H1 (cell line): ENCODE measurements around the gene GABRR3. TPM values are rescaled to one million over a fixed set of nuclear protein-coding genes. Genes with fewer than 3 reads are reported as not detected.

Experiments used
- CTCF ChIA-PET: fragments of 300-600 bp; sonication (Branson Sonifier 250); formaldehyde crosslinking; loops from one replicate; lab custom pipeline; 2021; ENCODE audit not compliant: partially characterized antibody; lab: Charles Lee
- POLR2A ChIA-PET: fragments of 300-600 bp; sonication (Branson Sonifier 250); formaldehyde crosslinking; loops from one replicate; lab custom pipeline; 2021; ENCODE audit warnings: inconsistent platforms; ENCODE audit not compliant: partially characterized antibody; lab: Charles Lee
- DNase-seq, 2 experiments: peaks; one replicate each; pipeline versions ENCODE4 v3.0.0 to v3.0.0-alpha.2; 2010 to 2022; ENCODE audit warnings: low spot score in 2 of 2, low read depth in 1 of 2, mixed read lengths in 1 of 2
- FAIRE-seq: peaks from 2 replicates; lab custom pipeline; 2011; peaks lifted over from hg19 to GRCh38; lab: Jason Lieb, UNC
- H2AFZ ChIP-seq: 2 replicates; pipeline ENCODE4 v1.8.1; 2012; ENCODE audit warnings: low read length, inconsistent platforms
- H2AK5ac ChIP-seq: 2 replicates; pipeline ENCODE4 v1.6.1; 2013; ENCODE audit warnings: low read depth, low read length
- H2BK120ac ChIP-seq: replicated peaks from 2 replicates; pipeline ENCODE3; 2013; ENCODE audit warnings: low read depth, low read length, inconsistent platforms
- H2BK12ac ChIP-seq: 2 replicates; pipeline ENCODE4 v1.6.1; 2013; ENCODE audit warnings: low read depth, low read length
- H2BK15ac ChIP-seq: 2 replicates; pipeline ENCODE4 v1.6.1; 2013; ENCODE audit warnings: low read length
- H2BK20ac ChIP-seq: 2 replicates; pipeline ENCODE4 v1.6.1; 2013; ENCODE audit warnings: low read length
- H2BK5ac ChIP-seq: 2 replicates; pipeline ENCODE4 v1.6.1; 2013; ENCODE audit warnings: low read depth, low read length
- H3K14ac ChIP-seq: 2 replicates; pipeline ENCODE4 v1.6.1; 2013; ENCODE audit warnings: inconsistent platforms; ENCODE audit not compliant: insufficient read length
- H3K18ac ChIP-seq: 2 replicates; pipeline ENCODE4 v1.6.1; 2013; ENCODE audit warnings: low read length; ENCODE audit errors: extremely low read depth
- H3K23ac ChIP-seq: 2 replicates; pipeline ENCODE4 v1.6.1; 2013; ENCODE audit warnings: inconsistent platforms; ENCODE audit not compliant: insufficient read length
- H3K23me2 ChIP-seq: 2 replicates; pipeline ENCODE4 v1.6.1; 2013; ENCODE audit warnings: low read depth, low read length
- H3K27ac ChIP-seq: 2 replicates; pipeline ENCODE4 v1.6.1; 2011; ENCODE audit warnings: low read depth, low read length, inconsistent platforms
- H3K27me3 ChIP-seq, 4 experiments: replicated peaks in 1 of 4; 1 replicate in 1 of 4; 2 replicates in 3 of 4; pipeline versions ENCODE4 v1.6.1 to v1.8.1; 2011 to 2013; ENCODE audit warnings: low read length in 3 of 4, mild to moderate bottlenecking in 3 of 4, inconsistent platforms in 2 of 4, mixed read lengths in 2 of 4, moderate library complexity in 1 of 4; ENCODE audit not compliant: control insufficient read depth in 3 of 4, insufficient read depth in 3 of 4; ENCODE audit errors: extremely low read depth in 1 of 4
- H3K36me3 ChIP-seq, 4 experiments: 2 replicates each; pipeline versions ENCODE4 v1.6.1 to v1.8.1; 2011 to 2013; ENCODE audit warnings: mild to moderate bottlenecking in 4 of 4, low read length in 3 of 4, moderate library complexity in 2 of 4, control low read depth in 1 of 4, inconsistent platforms in 1 of 4; ENCODE audit not compliant: insufficient read depth in 4 of 4, control insufficient read depth in 2 of 4
- H3K4ac ChIP-seq: replicated peaks from 2 replicates; pipeline ENCODE3; 2013; ENCODE audit warnings: low read length, low read depth, mixed read lengths, inconsistent platforms; ENCODE audit not compliant: insufficient read length
- H3K4me1 ChIP-seq, 4 experiments: replicated peaks in 1 of 4; 1 replicate in 1 of 4; 2 replicates in 3 of 4; pipeline versions ENCODE4 v1.6.1 to v1.8.1; 2011 to 2013; ENCODE audit warnings: low read length in 3 of 4, inconsistent platforms in 2 of 4, mixed read lengths in 1 of 4; ENCODE audit not compliant: insufficient read depth in 4 of 4, control insufficient read depth in 3 of 4
- H3K4me2 ChIP-seq, 2 experiments: 2 replicates each; pipeline versions ENCODE4 v1.6.1 to v1.8.1; 2011 to 2013; ENCODE audit warnings: low read depth in 2 of 2, low read length in 2 of 2, control low read depth in 1 of 2, inconsistent platforms in 1 of 2, mild to moderate bottlenecking in 1 of 2; ENCODE audit not compliant: insufficient read depth in 1 of 2
- H3K4me3 ChIP-seq, 4 experiments: fragments of 200-600, 300-600 bp in 1 of 4; sonication (generic), shearing (Covaris generic), sonication (Bioruptor Twin) in 1 of 4; 2 replicates each; pipeline versions ENCODE4 v1.5.1 to v1.8.1; 2011 to 2016; ENCODE audit warnings: low read length in 4 of 4, low read depth in 3 of 4, control low read depth in 2 of 4, inconsistent platforms in 2 of 4, mild to moderate bottlenecking in 2 of 4, mixed read lengths in 1 of 4, moderate library complexity in 1 of 4; ENCODE audit not compliant: insufficient read depth in 2 of 4; ENCODE audit errors: extremely low read depth in 1 of 4
- H3K56ac ChIP-seq: replicated peaks from 2 replicates; pipeline ENCODE3; 2013; ENCODE audit warnings: low read depth, mild to moderate bottlenecking, mixed read lengths, low read length, inconsistent platforms; ENCODE audit not compliant: insufficient read length
- H3K79me1 ChIP-seq: 2 replicates; pipeline ENCODE4 v1.6.1; 2013; ENCODE audit warnings: low read depth, low read length, control low read depth
- H3K79me2 ChIP-seq, 2 experiments: 2 replicates each; pipeline versions ENCODE4 v1.6.1 to v1.8.1; 2012 to 2013; ENCODE audit warnings: low read length in 2 of 2, mild to moderate bottlenecking in 2 of 2, inconsistent platforms in 1 of 2; ENCODE audit not compliant: insufficient read depth in 2 of 2, control insufficient read depth in 1 of 2
- H3K9ac ChIP-seq, 4 experiments: replicated peaks in 1 of 4; 1 replicate in 1 of 4; 2 replicates in 3 of 4; pipeline versions ENCODE4 v1.6.1 to v1.8.1; 2011 to 2013; ENCODE audit warnings: low read depth in 3 of 4, low read length in 3 of 4, control low read depth in 2 of 4, mild to moderate bottlenecking in 2 of 4, moderate library complexity in 2 of 4, inconsistent platforms in 1 of 4; ENCODE audit errors: extremely low read depth in 1 of 4
- H3K9me3 ChIP-seq, 2 experiments: 2 replicates each; pipeline versions ENCODE4 v1.6.1 to v1.8.1; 2012 to 2013; ENCODE audit warnings: mild to moderate bottlenecking in 2 of 2, moderate library complexity in 2 of 2, control low read depth in 1 of 2, inconsistent platforms in 1 of 2, low read depth in 1 of 2, low read length in 1 of 2, mixed read lengths in 1 of 2; ENCODE audit not compliant: insufficient read depth in 2 of 2
- H4K20me1 ChIP-seq, 2 experiments: replicated peaks in 1 of 2; 2 replicates each; pipeline versions ENCODE3 to v1.8.1; 2011 to 2013; ENCODE audit warnings: inconsistent platforms in 2 of 2, low read length in 2 of 2, mild to moderate bottlenecking in 1 of 2; ENCODE audit not compliant: insufficient read depth in 2 of 2, control insufficient read depth in 1 of 2
- H4K5ac ChIP-seq: 2 replicates; pipeline ENCODE4 v1.6.1; 2013; ENCODE audit warnings: low read length, low read depth, mixed read lengths, inconsistent platforms; ENCODE audit not compliant: insufficient read length
- H4K8ac ChIP-seq: 2 replicates; pipeline ENCODE4 v1.8.0; 2013; ENCODE audit warnings: mild to moderate bottlenecking, moderate library complexity, low read length, inconsistent platforms; ENCODE audit not compliant: insufficient read depth; ENCODE audit errors: extremely low read depth
- H4K91ac ChIP-seq: replicated peaks from 2 replicates; pipeline ENCODE3; 2013; ENCODE audit warnings: low read length, mixed read lengths, inconsistent platforms; ENCODE audit not compliant: insufficient read length
- CHD2 ChIP-seq: IDR thresholded peaks from 2 replicates; pipeline ENCODE4 v1.6.1; 2012; ENCODE audit warnings: low read length, improper control_type of control experiment
- CTBP2 ChIP-seq: IDR thresholded peaks from 2 replicates; pipeline ENCODE4 v1.7.0; 2011; ENCODE audit warnings: borderline replicate concordance, mild to moderate bottlenecking, moderate library complexity, mixed read lengths, low read length; ENCODE audit not compliant: insufficient read depth, insufficient read length
- EGR1 ChIP-seq: IDR thresholded peaks from 2 replicates; pipeline ENCODE4 v1.6.1; 2011; ENCODE audit warnings: low read depth, low read length, borderline replicate concordance
- EP300 ChIP-seq, 2 experiments: IDR thresholded peaks; 1 replicate in 1 of 2; 2 replicates in 1 of 2; pipeline ENCODE4 v1.6.1; 2011 to 2012; ENCODE audit warnings: low read depth in 2 of 2, low read length in 2 of 2, mild to moderate bottlenecking in 2 of 2, borderline replicate concordance in 1 of 2, inconsistent platforms in 1 of 2, moderate library complexity in 1 of 2
- GABPA ChIP-seq: IDR thresholded peaks from 2 replicates; pipeline ENCODE4 v1.6.1; 2011; ENCODE audit warnings: mild to moderate bottlenecking, low read length, moderate library complexity, borderline replicate concordance; ENCODE audit not compliant: insufficient read depth
- HDAC2 ChIP-seq, 2 experiments: fragments of 300-600 bp in 1 of 2; sonication (generic) in 1 of 2; IDR thresholded peaks; 2 replicates each; pipeline ENCODE4 v1.6.1; 2011 to 2012; ENCODE audit warnings: low read depth in 2 of 2, low read length in 2 of 2, mild to moderate bottlenecking in 2 of 2, moderate library complexity in 2 of 2, borderline replicate concordance in 1 of 2, inconsistent platforms in 1 of 2
- HDAC6 ChIP-seq: IDR thresholded peaks from one replicate; pipeline ENCODE4 v1.7.1; 2012; ENCODE audit warnings: low read depth, mild to moderate bottlenecking, inconsistent platforms, low read length, moderate library complexity
- JUN ChIP-seq: IDR thresholded peaks from 2 replicates; pipeline ENCODE4 v1.6.1; 2011; ENCODE audit warnings: low read depth, mild to moderate bottlenecking, improper control_type of control experiment, low read length
- KDM4A ChIP-seq: IDR thresholded peaks from one replicate; pipeline ENCODE4 v1.7.1; 2012; ENCODE audit warnings: low read depth, mild to moderate bottlenecking, moderate library complexity, low read length, inconsistent platforms; ENCODE audit not compliant: severe bottlenecking
- KDM5A ChIP-seq: fragments of 200-600 bp; IDR thresholded peaks from 2 replicates; pipeline ENCODE4 v1.7.1; 2012; ENCODE audit warnings: mild to moderate bottlenecking, low read length, inconsistent platforms, mixed read lengths
- NRF1 ChIP-seq: IDR thresholded peaks from 2 replicates; pipeline ENCODE4 v1.6.1; 2011; ENCODE audit warnings: mild to moderate bottlenecking, low read depth, low read length, improper control_type of control experiment
- RBBP5 ChIP-seq: IDR thresholded peaks from 2 replicates; pipeline ENCODE4 v1.7.1; 2012; ENCODE audit warnings: low read depth, mild to moderate bottlenecking, inconsistent platforms, low read length, moderate library complexity, borderline replicate concordance
- SUZ12 ChIP-seq: fragments of 200-600 bp; sonication (generic); IDR thresholded peaks from 2 replicates; pipeline ENCODE4 v1.6.1; 2012; ENCODE audit warnings: mild to moderate bottlenecking, inconsistent platforms, low read length, moderate library complexity, mixed read lengths
- TCF12 ChIP-seq: IDR thresholded peaks from 2 replicates; pipeline ENCODE4 v1.6.1; 2011; ENCODE audit warnings: low read depth, mild to moderate bottlenecking, low read length
- WGBS, 2 experiments: shearing (Covaris generic) in 1 of 2; methylation state at CpG; one replicate each; pipeline versions ENCODE4 v1.1.6 to v1.1.7; 2013 to 2015; ENCODE audit warnings: low lambda C conversion rate in 2 of 2, mixed read lengths in 2 of 2, inconsistent platforms in 1 of 2, low coverage in 1 of 2, missing lambda C conversion rate in 1 of 2; ENCODE audit not compliant: insufficient replicate concordance in 2 of 2, insufficient coverage in 1 of 2, insufficient read length in 1 of 2; ENCODE audit errors: extremely low coverage in 1 of 2, missing lambda C conversion rate in 1 of 2; 5-methylcytosine and 5-hydroxymethylcytosine counted together
- polyA plus RNA-seq, 7 experiments: library from polyadenylated mRNA; depleted of rRNA in 3 of 7; stranded (reverse) in 5 of 7; unstranded in 2 of 7; fragments of >200 nt in 5 of 7; fragments of 200-250 nt in 2 of 7; gene quantifications; 1 replicate in 5 of 7; 2 replicates in 1 of 7; 4 replicates in 1 of 7; pipeline versions ENCODE4 v1.2.1 to v1.2.3, GENCODE V29; 2011 to 2013; ENCODE audit warnings: missing spikeins in 2 of 7, mixed read lengths in 2 of 7
- total RNA-seq: library from RNA; stranded (reverse); fragmentation: NEBNext Ultra II Directional; extraction: Animal tissue kit (Norgen Biotek cat#: 25700); gene quantifications from 2 replicates; pipeline ENCODE4 v1.2.1, GENCODE V29; 2021

GABRR3 gene
- total and polyA plus RNA-seq, 2 of the 8 experiments (the other 6 are each of a cell fraction or from before 2014, with no cell fraction given), result not detected

- no peak overlapping the region for H2BK12ac ChIP-seq
- no peak overlapping the region for H4K8ac ChIP-seq
- no peak for DNase-seq
- H3K4ac ChIP-seq, result no peak overlapping the region
- no peaks in the 10 kb centered on the region for H3K79me2 ChIP-seq
- H4K91ac ChIP-seq, result no peak overlapping the region
- no peaks in the 10 kb centered on the region for H3K23me2 ChIP-seq
- no peak overlapping the region for H3K27ac ChIP-seq
- no peak overlapping the region for H3K18ac ChIP-seq
- H3K56ac ChIP-seq, result no peak overlapping the region
- H2BK20ac ChIP-seq, result no peak overlapping the region
- no peaks in the 10 kb centered on the region for H3K79me1 ChIP-seq
- no peaks in the 10 kb centered on the region for H3K4me1 ChIP-seq
- peaks cover 0 to 2% (median 0%) of the 10 kb centered on the region in 4 experiments; a peak in 1 of 7 replicates for H3K27me3 ChIP-seq
- no peak overlapping the region for H3K4me2 ChIP-seq
- no peak overlapping the region for H3K23ac ChIP-seq
- no peak overlapping the region for H2AFZ ChIP-seq
- CTCF ChIA-PET, result interaction anchor here (1.2 kb wide), 1 partner anchor 14 kb away, joined by 3 read pairs; no protein-coding TSS in a partner anchor
- no peak overlapping the region for H3K9ac ChIP-seq
- no peaks in the 10 kb centered on the region for H4K20me1 ChIP-seq
- H3K4me3 ChIP-seq, result no peak overlapping the region
- no peak for FAIRE-seq
- no peak overlapping the region for H2BK120ac ChIP-seq
- POLR2A ChIA-PET, result interaction anchor here (0.6 kb wide), 1 partner anchor 16 kb away, joined by 3 read pairs; no protein-coding TSS in a partner anchor
- no peaks in the 10 kb centered on the region for H3K36me3 ChIP-seq
- H2BK15ac ChIP-seq, result no peak overlapping the region
- H2AK5ac ChIP-seq, result no peak overlapping the region
- H2BK5ac ChIP-seq, result no peak overlapping the region
- H4K5ac ChIP-seq, result no peak overlapping the region
- 90% methylated on average over 3 of the region's 3 CpGs; no CpG with 5 or more reads in 1 of the 2 experiments for WGBS, 2 experiments
- no peaks in the 10 kb centered on the region for H3K9me3 ChIP-seq
- no peak overlapping the region for H3K14ac ChIP-seq
- TF ChIP-seq CTBP2, result no peak
- no peak for TF ChIP-seq EGR1
- no peak for TF ChIP-seq RBBP5
- TF ChIP-seq NRF1, result no peak
- no peak for TF ChIP-seq SUZ12
- TF ChIP-seq JUN, result no peak
- TF ChIP-seq KDM4A, result no peak
- no peak for TF ChIP-seq HDAC2 (IDR thresholded peaks at IDR 0.05; ENCODE audit: borderline replicate concordance in 1 of 2, low read depth in 2 of 2, low read length in 2 of 2)
- no peak for TF ChIP-seq EP300 (IDR thresholded peaks at IDR 0.05; ENCODE audit: borderline replicate concordance in 1 of 2, low read depth in 2 of 2, low read length in 2 of 2)
- no peak for TF ChIP-seq TCF12
- no peak for TF ChIP-seq KDM5A
- no peak for TF ChIP-seq GABPA
- TF ChIP-seq HDAC6, result no peak
- no peak for TF ChIP-seq CHD2
Observed at GRCh38 chr3:98004721-98005120, 30.4 kb downstream of the GABRR3 start.
